ENCODE results near the gene ANKRD55.

DNA sequence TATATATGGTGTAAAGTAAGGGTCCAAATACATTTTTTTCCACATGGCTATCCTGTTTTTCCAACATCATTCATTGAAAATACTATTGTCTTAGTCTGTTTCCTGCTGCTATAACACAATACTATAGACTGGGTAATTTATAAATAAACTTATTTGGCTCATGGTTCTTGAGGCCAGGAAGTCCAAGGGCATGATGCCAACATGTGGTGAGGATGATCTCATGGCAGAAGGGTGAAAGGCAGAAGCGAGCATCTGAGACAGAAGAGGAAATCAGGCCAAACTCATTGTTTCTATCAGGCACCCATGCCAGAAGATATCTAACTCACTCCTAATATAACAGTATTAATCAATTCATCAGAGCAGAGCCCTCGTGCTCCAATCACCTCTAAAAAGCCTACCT is 42.6 kb downstream of the ANKRD55 start:
- TF ChIP-seq, protein P1, sequence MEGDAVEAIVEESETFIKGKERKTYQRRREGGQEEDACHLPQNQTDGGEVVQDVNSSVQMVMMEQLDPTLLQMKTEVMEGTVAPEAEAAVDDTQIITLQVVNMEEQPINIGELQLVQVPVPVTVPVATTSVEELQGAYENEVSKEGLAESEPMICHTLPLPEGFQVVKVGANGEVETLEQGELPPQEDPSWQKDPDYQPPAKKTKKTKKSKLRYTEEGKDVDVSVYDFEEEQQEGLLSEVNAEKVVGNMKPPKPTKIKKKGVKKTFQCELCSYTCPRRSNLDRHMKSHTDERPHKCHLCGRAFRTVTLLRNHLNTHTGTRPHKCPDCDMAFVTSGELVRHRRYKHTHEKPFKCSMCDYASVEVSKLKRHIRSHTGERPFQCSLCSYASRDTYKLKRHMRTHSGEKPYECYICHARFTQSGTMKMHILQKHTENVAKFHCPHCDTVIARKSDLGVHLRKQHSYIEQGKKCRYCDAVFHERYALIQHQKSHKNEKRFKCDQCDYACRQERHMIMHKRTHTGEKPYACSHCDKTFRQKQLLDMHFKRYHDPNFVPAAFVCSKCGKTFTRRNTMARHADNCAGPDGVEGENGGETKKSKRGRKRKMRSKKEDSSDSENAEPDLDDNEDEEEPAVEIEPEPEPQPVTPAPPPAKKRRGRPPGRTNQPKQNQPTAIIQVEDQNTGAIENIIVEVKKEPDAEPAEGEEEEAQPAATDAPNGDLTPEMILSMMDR (conservative IDR thresholded peaks at IDR 0.05; ENCODE audit: low read length), result no peak
- TF ChIP-seq EZH2phosphoT487 (IDR thresholded peaks at IDR 0.05; ENCODE audit: borderline replicate concordance, low read depth, low read length), result no peak
